Left ventricle myocardium inferior (tissue), 1 donor: ENCODE measurements around the gene BMP5. TPM values are rescaled to one million over a fixed set of nuclear protein-coding genes. Genes with fewer than 3 reads are reported as not detected.

Source experiments
- DNase-seq: peaks from one replicate; pipeline ENCODE4 v3.0.0-alpha.2; 2020
- H3K27ac ChIP-seq: fragments of 200-600 bp; replicated peaks from 2 replicates; pipeline ENCODE4 v1.8.0; 2021
- H3K27me3 ChIP-seq: fragments of 200-600 bp; 2 replicates; pipeline ENCODE4 v1.8.0; 2021; ENCODE audit warnings: low read depth
- H3K36me3 ChIP-seq: fragments of 200-600 bp; 2 replicates; pipeline ENCODE4 v1.8.0; 2021
- H3K4me1 ChIP-seq: fragments of 200-600 bp; 2 replicates; pipeline ENCODE4 v1.8.0; 2021
- H3K4me3 ChIP-seq: fragments of 200-600 bp; 2 replicates; pipeline ENCODE4 v1.8.0; 2021; ENCODE audit warnings: mild to moderate bottlenecking, moderate library complexity
- H3K9me3 ChIP-seq: fragments of 200-600 bp; replicated peaks from 2 replicates; pipeline ENCODE4 v1.8.0; 2021
- CTCF ChIP-seq: fragments of 200-600 bp; IDR thresholded peaks from 2 replicates; pipeline ENCODE4 v1.8.0; 2021; ENCODE audit warnings: antibody characterized with exemption, mild to moderate bottlenecking, borderline replicate concordance
- intact Hi-C: fragments of 100-400 bp; cut with micrococcal nuclease; formaldehyde crosslinking; loops from one replicate; pipeline ENCODE4 v1.11.0; 2022
- total RNA-seq: library from RNA; stranded (reverse); fragmentation: NEBNext Ultra II Directional; extraction: Animal tissue kit (Norgen Biotek cat#: 25700); gene quantifications from one replicate; pipeline ENCODE4 v1.2.1, GENCODE V29; 2021
- donor health status: DM: no; HTN: yes; CAD: no; lungs with severe emphysema.

BMP5 gene
- total RNA-seq, 1 donor from 2014 or later: 0.93 TPM

GRCh38 chr6:55812509-55812908, 62.9 kb downstream of the BMP5 start:
- Histone ChIP-seq H3K4me3 (no peak overlapping the region), H3K4me1 (peaks cover 8% of the 10 kb centered on the region), H3K36me3 (no peaks in the 10 kb centered on the region), H3K27ac (no peak overlapping the region), H3K27me3 (no peaks in the 10 kb centered on the region), H3K9me3 (no peaks in the 10 kb centered on the region)
- TF ChIP-seq CTCF: no peak
- DNase-seq: no peak
- intact Hi-C loops: no loop called here

GRCh38 chr6:55811074-55811473, 64.3 kb downstream of the BMP5 start:
- peaks cover 8% of the 10 kb centered on the region for H3K9me3 ChIP-seq
- no peak overlapping the region for H3K27ac ChIP-seq
- no peak for DNase-seq
- no peak overlapping the region for H3K4me3 ChIP-seq
- H3K36me3 ChIP-seq: no peaks in the 10 kb centered on the region
- no peaks in the 10 kb centered on the region for H3K27me3 ChIP-seq
- intact Hi-C loops: no loop called here
- TF ChIP-seq CTCF: no peak
- peaks cover 8% of the 10 kb centered on the region for H3K4me1 ChIP-seq

- Histone ChIP-seq H3K9me3 (peaks cover 19% of the 10 kb centered on the region), H3K4me3 (no peak overlapping the region), H3K36me3 (no peaks in the 10 kb centered on the region), H3K4me1 (no peaks in the 10 kb centered on the region), H3K27ac (no peak overlapping the region), H3K27me3 (no peaks in the 10 kb centered on the region)
- DNase-seq: no peak
- intact Hi-C loops: no loop called here
- no peak for TF ChIP-seq CTCF
Observed at GRCh38 chr6:55802259-55802658, 73.1 kb downstream of the BMP5 start.

GRCh38 chr6:55798571-55798970, 76.8 kb downstream of the BMP5 start:
- intact Hi-C loops: no loop called here
- DNase-seq: no peak
- H3K9me3 ChIP-seq: peaks cover 3% of the 10 kb centered on the region
- H3K4me1 ChIP-seq: no peaks in the 10 kb centered on the region
- H3K4me3 ChIP-seq: no peak overlapping the region
- H3K27me3 ChIP-seq: no peaks in the 10 kb centered on the region
- no peaks in the 10 kb centered on the region for H3K36me3 ChIP-seq
- TF ChIP-seq CTCF: no peak
- H3K27ac ChIP-seq: no peak overlapping the region

- TF ChIP-seq CTCF: no peak
- intact Hi-C loops: no loop called here
- Histone ChIP-seq H3K36me3 (no peaks in the 10 kb centered on the region), H3K4me1 (no peaks in the 10 kb centered on the region), H3K9me3 (peaks cover 3% of the 10 kb centered on the region), H3K4me3 (no peak overlapping the region), H3K27ac (no peak overlapping the region), H3K27me3 (no peaks in the 10 kb centered on the region)
- no peak for DNase-seq
Observed at GRCh38 chr6:55794136-55794812, 81.1 kb downstream of the BMP5 start.
